Measurements from ENCODE around the gene TBC1D1. TPM values are rescaled to one million over a fixed set of nuclear protein-coding genes. Genes with fewer than 3 reads are reported as not detected.

The TBC1D1 gene
- total RNA-seq, 5 donors from 2014 or later (not counting 1 experiment from before 2014, with no cell fraction given) = 46.3 to 58.1 (median 47.6) TPM

- H3K9me3 ChIP-seq = no peaks in the 10 kb centered on the region
- Mint-ChIP-seq H3K9me3 (peaks cover 0 to 3% (median 0%) of the 10 kb centered on the region in 3 donors), H3K27ac (peak overlapping the region in 1 of 2 donors; percentile 11), H3K27me3 (no peaks in the 10 kb centered on the region), H3K4me1 (peaks cover 27 to 40% (median 38%) of the 10 kb centered on the region in 3 donors), H3K4me3 (no peak overlapping the region), H3K36me3 (peaks cover 37% of the 10 kb centered on the region)
- H3K4me3 ChIP-seq (ENCODE audit: control insufficient read depth in 1 of 2, extremely low read depth in 1 of 2, low read length in 1 of 2) = no peak overlapping the region
- H3K36me3 ChIP-seq (ENCODE audit: control insufficient read depth in 2 of 2, extremely low read depth in 1 of 2, insufficient read depth in 1 of 2, low read length in 1 of 2) = peaks cover 3 to 4% of the 10 kb centered on the region in 2 donors
- ChIA-PET POLR2A (interaction anchor here (0.5 to 0.6 kb wide), 2 partner anchors 37 to 1231 kb away, joined by 5 read pairs; no protein-coding TSS in a partner anchor), CTCF (interaction anchor here in 1 of 2 donors (0.6 to 1.0 kb wide), 2 partner anchors 14 to 360 kb away, joined by 3 read pairs; no protein-coding TSS in a partner anchor)
- no peaks in the 10 kb centered on the region for H3K27me3 ChIP-seq (replicated peaks in 1 of 2; ENCODE audit: control insufficient read depth in 2 of 2, extremely low read depth in 1 of 2, insufficient read depth in 2 of 2, low read length in 1 of 2)
- DNase-seq (peak in 1 of 35 experiments; percentile 17), ATAC-seq (replicated peaks in 1 of 4) (peak in 3 of 4 experiments; percentile 31 to 63 (median 58))
- 68% methylated on average over 4 of the region's 12 CpGs for WGBS (ENCODE audit: insufficient coverage)
- H3K4me1 ChIP-seq (ENCODE audit: control insufficient read depth in 1 of 2, extremely low read depth in 1 of 2, insufficient read depth in 2 of 2, low read length in 2 of 2) = peaks cover 9 to 10% of the 10 kb centered on the region in 2 experiments
- H3K27ac ChIP-seq (ENCODE audit: low read length) = no peak overlapping the region
Measured at GRCh38 chr4:37928426-37929416, 37.8 kb downstream of the TBC1D1 start.

DNA sequence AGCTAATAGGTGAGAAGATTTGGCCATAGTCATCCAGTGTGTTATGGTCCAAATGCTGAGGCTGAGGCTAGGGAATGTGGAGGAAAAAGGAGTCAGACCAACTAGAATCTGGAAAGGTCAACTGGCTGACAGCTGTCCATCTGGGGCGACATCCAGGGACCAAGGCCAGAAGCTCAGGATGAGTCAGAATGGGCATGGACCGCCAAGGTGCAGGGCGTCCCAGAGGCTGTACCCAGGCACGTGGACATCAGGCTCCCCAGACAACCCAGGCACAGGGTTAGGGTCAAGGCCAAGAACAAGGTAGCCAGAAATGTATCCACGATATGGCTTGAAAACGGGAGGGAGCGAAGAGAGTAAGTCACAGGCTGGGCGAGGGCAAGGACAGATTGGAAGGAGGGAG lies 43.2 kb downstream of the TBC1D1 start:
- H3K9me3 ChIP-seq = no peaks in the 10 kb centered on the region
- H3K27ac ChIP-seq (ENCODE audit: low read length) = no peak overlapping the region
- Mint-ChIP-seq H3K27ac (no peak overlapping the region), H3K27me3 (no peaks in the 10 kb centered on the region), H3K4me1 (peaks cover 11 to 16% (median 12%) of the 10 kb centered on the region in 3 donors), H3K9me3 (peaks cover 4 to 9% (median 4%) of the 10 kb centered on the region in 3 donors), H3K36me3 (peaks cover 33% of the 10 kb centered on the region), H3K4me3 (no peak overlapping the region)
- ChIA-PET CTCF (no interaction called here), POLR2A (interaction anchor here in 1 of 2 donors (0.5 kb wide), 1 partner anchor 43 kb away, joined by 3 read pairs; no protein-coding TSS in a partner anchor)
- H3K27me3 ChIP-seq (replicated peaks in 1 of 2; ENCODE audit: control insufficient read depth in 2 of 2, extremely low read depth in 1 of 2, insufficient read depth in 2 of 2, low read length in 1 of 2) = no peaks in the 10 kb centered on the region
- DNase-seq (no peak), ATAC-seq (replicated peaks in 1 of 4) (no peak)
- H3K36me3 ChIP-seq (ENCODE audit: control insufficient read depth in 2 of 2, extremely low read depth in 1 of 2, insufficient read depth in 1 of 2, low read length in 1 of 2) = peaks cover 3 to 19% of the 10 kb centered on the region in 2 donors
- no peak overlapping the region for H3K4me3 ChIP-seq (ENCODE audit: control insufficient read depth in 1 of 2, extremely low read depth in 1 of 2, low read length in 1 of 2)
- peaks cover 3 to 4% of the 10 kb centered on the region in 2 experiments for H3K4me1 ChIP-seq (ENCODE audit: control insufficient read depth in 1 of 2, extremely low read depth in 1 of 2, insufficient read depth in 2 of 2, low read length in 2 of 2)
- 96% methylated on average over 8 of the region's 8 CpGs for WGBS (ENCODE audit: insufficient coverage)

GRCh38 chr4:37934609-37935008 lies 43.7 kb downstream of the TBC1D1 start:
- H3K27ac ChIP-seq (ENCODE audit: low read length) = no peak overlapping the region
- Mint-ChIP-seq H3K27me3 (no peaks in the 10 kb centered on the region), H3K4me1 (peaks cover 8 to 13% (median 8%) of the 10 kb centered on the region in 3 donors), H3K4me3 (no peak overlapping the region), H3K27ac (no peak overlapping the region), H3K36me3 (peaks cover 34% of the 10 kb centered on the region), H3K9me3 (peaks cover 4 to 9% (median 4%) of the 10 kb centered on the region in 3 donors)
- H3K36me3 ChIP-seq (ENCODE audit: control insufficient read depth in 2 of 2, extremely low read depth in 1 of 2, insufficient read depth in 1 of 2, low read length in 1 of 2) = peaks cover 3 to 19% of the 10 kb centered on the region in 2 donors
- no peaks in the 10 kb centered on the region for H3K27me3 ChIP-seq (replicated peaks in 1 of 2; ENCODE audit: control insufficient read depth in 2 of 2, extremely low read depth in 1 of 2, insufficient read depth in 2 of 2, low read length in 1 of 2)
- ChIA-PET CTCF (no interaction called here), POLR2A (interaction anchor here in 1 of 2 donors (0.5 kb wide), 1 partner anchor 43 kb away, joined by 3 read pairs; no protein-coding TSS in a partner anchor)
- no peak overlapping the region for H3K4me3 ChIP-seq (ENCODE audit: control insufficient read depth in 1 of 2, extremely low read depth in 1 of 2, low read length in 1 of 2)
- ATAC-seq (replicated peaks in 1 of 4) (no peak), DNase-seq (no peak)
- WGBS (ENCODE audit: insufficient coverage) = no CpG with 5 or more reads among the region's 3 CpGs
- no peaks in the 10 kb centered on the region for H3K9me3 ChIP-seq
- no peaks in the 10 kb centered on the region for H3K4me1 ChIP-seq (ENCODE audit: control insufficient read depth in 1 of 2, extremely low read depth in 1 of 2, insufficient read depth in 2 of 2, low read length in 2 of 2)

- Mint-ChIP-seq H3K4me3 (no peak overlapping the region), H3K27me3 (no peaks in the 10 kb centered on the region), H3K9me3 (peaks cover 4 to 9% (median 4%) of the 10 kb centered on the region in 3 donors), H3K36me3 (peaks cover 30% of the 10 kb centered on the region), H3K4me1 (peaks cover 4 to 9% (median 8%) of the 10 kb centered on the region in 3 donors), H3K27ac (no peak overlapping the region)
- Histone ChIP-seq H3K9me3 (no peaks in the 10 kb centered on the region), H3K36me3 (ENCODE audit: control insufficient read depth in 2 of 2, extremely low read depth in 1 of 2, insufficient read depth in 1 of 2, low read length in 1 of 2) (peaks cover 3 to 19% of the 10 kb centered on the region in 2 donors), H3K4me3 (ENCODE audit: control insufficient read depth in 1 of 2, extremely low read depth in 1 of 2, low read length in 1 of 2) (no peak overlapping the region), H3K27me3 (replicated peaks in 1 of 2; ENCODE audit: control insufficient read depth in 2 of 2, extremely low read depth in 1 of 2, insufficient read depth in 2 of 2, low read length in 1 of 2) (no peaks in the 10 kb centered on the region), H3K4me1 (ENCODE audit: control insufficient read depth in 1 of 2, extremely low read depth in 1 of 2, insufficient read depth in 2 of 2, low read length in 2 of 2) (no peaks in the 10 kb centered on the region), H3K27ac (ENCODE audit: low read length) (no peak overlapping the region)
- ATAC-seq (replicated peaks in 1 of 4) = no peak
- DNase-seq = no peak
- ChIA-PET CTCF (no interaction called here), POLR2A (no interaction called here)
- 70% methylated on average over 3 of the region's 4 CpGs for WGBS (ENCODE audit: insufficient coverage)
Measured at GRCh38 chr4:37935026-37935425, 44.1 kb downstream of the TBC1D1 start.

DNA sequence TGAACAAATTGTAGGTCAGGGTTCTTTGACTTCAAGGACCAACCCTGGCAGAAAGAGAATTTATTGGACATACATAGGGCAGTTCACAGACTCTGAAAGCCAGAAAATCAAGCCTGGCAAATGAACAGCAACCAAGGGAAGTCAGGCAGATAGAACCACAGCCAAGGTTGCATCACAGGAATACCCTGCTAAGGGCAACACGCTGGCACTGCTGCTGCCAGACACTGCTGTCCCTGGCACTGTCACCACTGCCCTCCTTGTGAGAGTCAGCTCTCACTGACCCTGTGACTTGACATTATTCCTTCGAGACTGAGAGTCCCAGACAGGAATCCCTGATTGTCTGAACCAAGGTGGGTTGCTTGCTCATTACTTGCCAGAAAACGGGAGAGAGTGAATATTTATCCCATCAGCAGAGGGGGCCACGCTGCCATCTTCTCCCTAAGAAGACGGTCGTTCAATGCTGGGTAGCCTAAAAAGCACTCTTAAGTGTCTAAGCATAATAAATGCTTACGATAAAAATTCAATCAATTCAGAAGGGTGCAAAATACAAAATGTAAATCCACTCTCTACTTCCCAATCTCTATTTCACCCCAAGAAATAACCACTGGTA lies 46.1 kb downstream of the TBC1D1 start:
- ChIA-PET POLR2A (no interaction called here), CTCF (interaction anchor here in 1 of 2 donors (0.6 kb wide), 1 partner anchor 26 kb away, joined by 7 read pairs; no protein-coding TSS in a partner anchor)
- Mint-ChIP-seq H3K9me3 (peaks cover 4 to 9% (median 4%) of the 10 kb centered on the region in 3 donors), H3K4me1 (peaks cover 18 to 26% (median 22%) of the 10 kb centered on the region in 3 donors), H3K27me3 (no peaks in the 10 kb centered on the region), H3K36me3 (peaks cover 36% of the 10 kb centered on the region), H3K27ac (no peak overlapping the region), H3K4me3 (no peak overlapping the region)
- Histone ChIP-seq H3K4me1 (ENCODE audit: control insufficient read depth in 1 of 2, extremely low read depth in 1 of 2, insufficient read depth in 2 of 2, low read length in 2 of 2) (no peaks in the 10 kb centered on the region), H3K27ac (ENCODE audit: low read length) (no peak overlapping the region), H3K4me3 (ENCODE audit: control insufficient read depth in 1 of 2, extremely low read depth in 1 of 2, low read length in 1 of 2) (no peak overlapping the region), H3K36me3 (ENCODE audit: control insufficient read depth in 2 of 2, extremely low read depth in 1 of 2, insufficient read depth in 1 of 2, low read length in 1 of 2) (peaks cover 1 to 15% of the 10 kb centered on the region in 2 donors), H3K9me3 (no peaks in the 10 kb centered on the region), H3K27me3 (replicated peaks in 1 of 2; ENCODE audit: control insufficient read depth in 2 of 2, extremely low read depth in 1 of 2, insufficient read depth in 2 of 2, low read length in 1 of 2) (no peaks in the 10 kb centered on the region)
- ATAC-seq (replicated peaks in 1 of 4) = no peak
- 96% methylated on average over 3 of the region's 7 CpGs for WGBS (ENCODE audit: insufficient coverage)
- no peak for DNase-seq

DNA sequence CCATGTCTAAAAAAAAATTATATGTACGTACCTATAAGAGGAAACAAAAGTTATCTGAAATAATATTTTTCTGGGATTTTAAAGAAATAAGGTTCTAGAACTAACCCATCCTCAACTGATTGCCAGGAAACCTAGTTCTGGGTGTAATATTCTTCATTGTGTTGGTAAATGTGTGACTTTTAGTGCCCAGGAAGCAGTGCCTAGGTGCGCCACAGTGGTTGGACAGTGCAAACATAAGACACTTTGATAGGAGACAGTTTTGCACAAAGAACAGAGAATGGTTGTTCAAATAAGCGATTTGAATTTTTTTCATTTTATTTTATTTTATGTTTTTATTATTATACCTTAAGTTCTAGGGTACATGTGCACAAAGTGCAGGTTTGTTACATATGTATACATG lies 47.3 kb downstream of the TBC1D1 start:
- peaks cover 19 to 27% (median 26%) of the 10 kb centered on the region in 3 donors for H3K4me1 Mint-ChIP-seq
- Histone ChIP-seq H3K4me1 (ENCODE audit: control insufficient read depth in 1 of 2, extremely low read depth in 1 of 2, insufficient read depth in 2 of 2, low read length in 2 of 2) (no peaks in the 10 kb centered on the region), H3K27me3 (replicated peaks in 1 of 2; ENCODE audit: control insufficient read depth in 2 of 2, extremely low read depth in 1 of 2, insufficient read depth in 2 of 2, low read length in 1 of 2) (no peaks in the 10 kb centered on the region), H3K4me3 (ENCODE audit: control insufficient read depth in 1 of 2, extremely low read depth in 1 of 2, low read length in 1 of 2) (no peak overlapping the region), H3K9me3 (no peaks in the 10 kb centered on the region), H3K27ac (ENCODE audit: low read length) (no peak overlapping the region), H3K36me3 (ENCODE audit: control insufficient read depth in 2 of 2, extremely low read depth in 1 of 2, insufficient read depth in 1 of 2, low read length in 1 of 2) (peaks cover 0 to 15% of the 10 kb centered on the region in 2 donors)
- peaks cover 39% of the 10 kb centered on the region for H3K36me3 Mint-ChIP-seq
- H3K9me3 Mint-ChIP-seq = peaks cover 4 to 9% (median 4%) of the 10 kb centered on the region in 3 donors
- CTCF ChIA-PET = no interaction called here
- DNase-seq (no peak), ATAC-seq (replicated peaks in 1 of 4) (no peak)
- POLR2A ChIA-PET = no interaction called here
- no peak overlapping the region for H3K27ac Mint-ChIP-seq
- no CpG with 5 or more reads among the region's 3 CpGs for WGBS (ENCODE audit: insufficient coverage)
- no peaks in the 10 kb centered on the region for H3K27me3 Mint-ChIP-seq
- no peak overlapping the region for H3K4me3 Mint-ChIP-seq

Measured in T-cell (primary cell).